Tibial artery (tissue), 4 donors: ENCODE measurements around the gene FAHD1.
"Not testable (repeated sequence)": the region's sequence is repeated elsewhere in the genome, so short reads cannot be mapped to it uniquely, and the experiment has no call there.

ENCODE experiments used
- DNase-seq, 2 donors: peaks; one replicate each; pipeline ENCODE4 v3.0.0-alpha.2; 2019
- H3K27ac ChIP-seq, 2 donors: fragments of 200-600 bp; sonication (generic) in 1 of 2; 1 replicate in 1 of 2; 2 replicates in 1 of 2; pipeline ENCODE4 v1.5.1; 2018 to 2019; ENCODE audit warnings: mild to moderate bottlenecking in 1 of 2
- H3K27me3 ChIP-seq, 2 donors: fragments of 200-600 bp; sonication (generic) in 1 of 2; one replicate each; pipeline versions ENCODE4 v1.5.1 to v1.6.0; 2016 to 2019
- H3K36me3 ChIP-seq, 3 donors: fragments of 200-600 bp; sonication (generic) in 2 of 3; one replicate each; pipeline ENCODE4 v1.5.1; 2016 to 2019; ENCODE audit warnings: mild to moderate bottlenecking in 2 of 3
- H3K4me1 ChIP-seq, 4 donors: fragments of 200-600 bp; sonication (generic) in 2 of 4; 1 replicate in 3 of 4; 2 replicates in 1 of 4; pipeline ENCODE4 v1.5.1; 2016 to 2019
- H3K4me3 ChIP-seq, 2 donors: fragments of 200-600 bp; sonication (generic) in 1 of 2; 1 replicate in 1 of 2; 2 replicates in 1 of 2; pipeline ENCODE4 v1.5.1; 2018 to 2019; ENCODE audit warnings: mild to moderate bottlenecking in 2 of 2
- H3K9me3 ChIP-seq, 3 donors: fragments of 200-600 bp; sonication (generic) in 1 of 3; one replicate each; pipeline ENCODE4 v1.5.1; 2016 to 2019
- intact Hi-C: fragments of 100-400 bp; cut with DNase I; formaldehyde crosslinking; loops from one replicate; pipeline ENCODE4 v1.15.0; 2023; ENCODE audit warnings: low total_unique reads
- TF ChIP-seq, protein P1 (sequence below), 2 experiments: fragments of 200-600 bp in 1 of 2; fragments of 450-650 bp in 1 of 2; IDR thresholded peaks; one replicate each; pipeline ENCODE4 v1.5.1; 2017 to 2019; ENCODE audit warnings: antibody characterized with exemption in 2 of 2, mild to moderate bottlenecking in 1 of 2, moderate library complexity in 1 of 2

FAHD1 gene

DNA sequence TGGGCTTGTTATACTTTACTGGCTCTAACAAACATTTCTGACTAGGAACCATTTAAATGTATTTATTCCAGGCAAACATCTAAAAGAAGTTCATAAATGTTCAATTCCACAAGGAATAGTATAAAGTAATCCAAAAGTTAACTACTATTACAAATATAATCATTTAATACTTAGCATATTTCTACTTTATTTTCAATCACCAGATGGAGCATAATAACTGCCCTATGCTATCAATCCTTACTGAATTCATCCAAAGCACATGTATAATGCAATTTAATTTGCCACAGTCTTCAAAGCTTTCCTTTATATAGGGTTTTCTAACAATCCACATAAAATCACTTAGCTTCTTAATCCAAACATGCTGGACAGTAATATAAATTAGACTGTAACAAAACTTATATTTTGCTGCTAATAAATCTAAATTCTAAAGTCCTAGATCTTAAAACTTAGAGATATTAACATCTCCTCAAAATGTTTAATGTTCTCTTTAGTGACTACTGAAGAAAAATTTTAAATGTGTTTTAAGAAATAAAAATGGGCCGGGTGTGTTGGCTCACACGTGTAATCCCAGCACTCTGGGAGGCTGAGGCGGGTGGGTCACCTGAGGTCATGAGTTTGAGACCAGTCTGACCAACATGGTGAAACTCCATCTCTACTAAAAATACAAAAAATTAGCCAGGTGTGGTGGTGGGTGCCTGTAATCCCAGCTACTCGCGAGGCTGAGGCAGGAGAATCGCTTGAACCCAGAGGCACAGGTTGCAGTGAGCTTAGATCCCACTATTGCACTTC, 39.1 kb downstream of the FAHD1 start:
- H3K27me3 ChIP-seq, result peaks cover 0 to 25% of the 10 kb centered on the region in 2 donors
- no peaks in the 10 kb centered on the region for H3K4me1 ChIP-seq
- H3K9me3 ChIP-seq, result no peaks in the 10 kb centered on the region
- H3K4me3 ChIP-seq, result no peak overlapping the region
- no peak overlapping the region for H3K27ac ChIP-seq
- intact Hi-C loops, result no loop called here
- no peak for DNase-seq
- TF ChIP-seq, protein P1, sequence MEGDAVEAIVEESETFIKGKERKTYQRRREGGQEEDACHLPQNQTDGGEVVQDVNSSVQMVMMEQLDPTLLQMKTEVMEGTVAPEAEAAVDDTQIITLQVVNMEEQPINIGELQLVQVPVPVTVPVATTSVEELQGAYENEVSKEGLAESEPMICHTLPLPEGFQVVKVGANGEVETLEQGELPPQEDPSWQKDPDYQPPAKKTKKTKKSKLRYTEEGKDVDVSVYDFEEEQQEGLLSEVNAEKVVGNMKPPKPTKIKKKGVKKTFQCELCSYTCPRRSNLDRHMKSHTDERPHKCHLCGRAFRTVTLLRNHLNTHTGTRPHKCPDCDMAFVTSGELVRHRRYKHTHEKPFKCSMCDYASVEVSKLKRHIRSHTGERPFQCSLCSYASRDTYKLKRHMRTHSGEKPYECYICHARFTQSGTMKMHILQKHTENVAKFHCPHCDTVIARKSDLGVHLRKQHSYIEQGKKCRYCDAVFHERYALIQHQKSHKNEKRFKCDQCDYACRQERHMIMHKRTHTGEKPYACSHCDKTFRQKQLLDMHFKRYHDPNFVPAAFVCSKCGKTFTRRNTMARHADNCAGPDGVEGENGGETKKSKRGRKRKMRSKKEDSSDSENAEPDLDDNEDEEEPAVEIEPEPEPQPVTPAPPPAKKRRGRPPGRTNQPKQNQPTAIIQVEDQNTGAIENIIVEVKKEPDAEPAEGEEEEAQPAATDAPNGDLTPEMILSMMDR (IDR thresholded peaks at IDR 0.05), result no peak
- no peaks in the 10 kb centered on the region for H3K36me3 ChIP-seq

DNA sequence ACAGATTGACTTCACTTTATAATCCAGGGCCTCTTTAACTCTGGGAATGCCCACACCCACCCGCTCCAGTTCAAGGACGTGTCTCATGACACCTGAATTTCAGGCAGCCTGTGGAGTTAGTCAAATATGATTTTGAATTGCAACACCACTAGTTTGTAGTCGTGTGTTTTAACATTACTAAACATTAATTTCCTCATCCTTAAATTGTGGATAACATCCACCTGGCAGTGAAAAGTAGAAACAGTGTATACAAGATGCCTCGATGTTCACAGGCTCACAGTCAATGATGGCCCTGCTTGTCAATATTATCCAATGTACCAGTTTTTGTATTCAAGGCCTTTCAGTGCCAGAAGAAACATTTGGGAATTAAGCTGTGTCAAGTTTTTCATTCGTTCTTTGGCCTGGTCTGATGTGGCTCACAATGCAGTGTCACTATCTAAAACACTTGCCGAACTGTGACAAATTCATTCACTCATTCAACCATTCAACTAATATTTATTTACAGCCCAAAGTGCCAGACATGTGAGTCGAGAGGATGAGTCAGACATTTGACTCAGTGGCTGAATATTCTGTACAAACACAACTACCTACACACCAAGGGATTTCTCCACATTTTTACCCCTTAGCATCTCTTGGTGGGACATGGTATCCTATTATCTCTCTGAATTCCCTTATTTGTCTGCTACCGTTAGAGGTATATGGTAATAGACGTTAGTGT, 43.5 kb downstream of the FAHD1 start:
- Histone ChIP-seq H3K27ac (no peak overlapping the region), H3K4me3 (no peak overlapping the region), H3K27me3 (peaks cover 8 to 29% of the 10 kb centered on the region in 2 donors), H3K36me3 (no peaks in the 10 kb centered on the region), H3K9me3 (no peaks in the 10 kb centered on the region), H3K4me1 (peaks cover 0 to 7% (median 0%) of the 10 kb centered on the region in 4 donors)
- intact Hi-C loops, result no loop called here
- no peak for DNase-seq
- TF ChIP-seq, protein P1 (IDR thresholded peaks at IDR 0.05), result no peak

DNA sequence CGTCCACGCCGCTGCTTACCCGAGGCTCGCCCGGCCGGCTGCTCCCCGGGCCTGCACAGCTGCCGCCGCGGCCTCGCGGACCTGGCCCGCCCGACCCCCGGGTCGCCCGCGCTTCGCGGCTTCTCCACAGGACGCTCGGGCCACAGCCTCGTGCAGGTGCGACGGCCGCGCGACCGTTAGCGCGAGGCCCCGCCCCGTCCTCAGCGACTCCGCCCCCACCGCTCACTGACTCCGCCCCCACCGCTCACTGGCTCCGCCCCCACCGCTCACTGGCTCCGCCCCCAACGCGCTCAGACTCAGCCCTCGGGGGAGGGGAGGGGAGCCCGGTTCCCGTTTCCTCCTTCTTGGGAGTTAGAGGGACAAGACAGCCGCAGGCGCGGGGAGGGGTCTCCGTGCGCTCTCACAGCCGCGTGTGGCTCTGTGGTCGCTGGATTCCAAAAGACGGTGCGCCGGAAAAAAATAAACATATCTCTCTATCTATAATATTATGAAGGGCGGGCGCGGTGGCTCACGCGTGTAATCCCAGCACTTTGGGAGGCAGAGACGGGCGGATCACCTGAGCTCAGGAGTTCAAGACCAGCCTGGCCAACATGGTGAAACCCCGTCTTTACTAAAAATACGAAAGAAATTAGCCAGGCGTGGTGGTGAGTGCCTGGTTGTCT, 45.1 kb downstream of the FAHD1 start, which contains the start of gene MEIOB:
TSS of gene MEIOB (minus strand) at position 191 of the 662 bp plus-strand sequence. CDS start 3,989 bp downstream, outside the sequence.
- H3K27me3 ChIP-seq, result peaks cover 8 to 35% of the 10 kb centered on the region in 2 donors
- intact Hi-C loops, result no loop called here
- H3K27ac ChIP-seq, result no peak within 1 kb of the TSS
- TF ChIP-seq, protein P1 (IDR thresholded peaks at IDR 0.05), result no peak
- H3K4me3 ChIP-seq, result no peak within 1 kb of the TSS
- H3K4me1 ChIP-seq, result peaks cover 0 to 7% (median 0%) of the 10 kb centered on the region in 4 donors
- no peaks in the 10 kb centered on the region for H3K9me3 ChIP-seq
- H3K36me3 ChIP-seq, result no peaks in the 10 kb centered on the region
- DNase-seq, result no peak

DNA sequence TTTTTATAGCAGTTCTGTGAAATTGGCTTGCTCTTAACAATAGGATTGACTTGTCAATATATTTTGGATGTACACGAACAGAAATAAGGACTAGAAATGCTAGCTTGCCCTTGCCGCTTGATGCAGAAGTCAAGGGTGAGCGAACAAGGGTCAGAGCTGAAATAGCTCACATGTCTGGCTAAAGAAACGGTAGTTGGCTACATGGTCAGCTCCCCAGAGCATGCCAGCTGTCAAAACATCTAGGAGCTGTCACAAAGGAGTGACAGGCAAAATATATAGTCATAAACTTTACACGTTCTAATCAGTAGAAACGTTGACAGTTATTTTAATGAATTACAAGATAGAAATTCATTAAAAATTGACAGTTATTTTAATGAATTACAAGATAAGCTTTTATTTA, 47.8 kb downstream of the FAHD1 start:
- TF ChIP-seq, protein P1 (IDR thresholded peaks at IDR 0.05), result no peak
- H3K27me3 ChIP-seq, result peaks cover 8 to 57% of the 10 kb centered on the region in 2 donors
- DNase-seq, result no peak
- H3K4me3 ChIP-seq, result no peak overlapping the region
- peaks cover 0 to 7% (median 0%) of the 10 kb centered on the region in 4 donors for H3K4me1 ChIP-seq
- H3K36me3 ChIP-seq, result no peaks in the 10 kb centered on the region
- H3K9me3 ChIP-seq, result no peaks in the 10 kb centered on the region
- intact Hi-C loops, result no loop called here
- no peak overlapping the region for H3K27ac ChIP-seq

DNA sequence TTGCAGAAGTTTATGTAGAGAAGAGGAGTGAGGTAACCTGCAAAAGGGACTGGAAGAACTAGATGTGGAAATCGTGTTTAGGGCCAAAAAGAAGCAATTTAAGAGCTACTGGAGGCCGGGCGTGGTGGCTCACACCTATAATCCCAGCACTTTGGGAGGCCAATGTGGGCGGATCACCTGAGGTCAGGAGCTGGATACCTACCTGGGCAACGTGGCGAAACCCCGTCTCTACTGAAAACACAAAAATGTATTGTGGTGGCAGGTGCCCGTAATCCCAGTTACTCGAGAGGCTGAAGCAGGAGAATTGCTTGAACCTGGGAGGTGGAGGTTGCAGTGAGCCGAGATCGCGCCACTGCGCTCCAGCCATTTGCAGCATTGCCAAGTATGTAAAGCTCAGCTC, 49.1 kb downstream of the FAHD1 start:
- H3K4me1 ChIP-seq, H3K36me3 ChIP-seq, H3K27ac ChIP-seq, intact Hi-C loops, H3K9me3 ChIP-seq, DNase-seq, H3K4me3 ChIP-seq: not testable (repeated sequence)
- peaks cover 8 to 64% of the 10 kb centered on the region in 2 donors for H3K27me3 ChIP-seq
